ENCODE data around the gene CNTN1. TPM values are rescaled to one million over a fixed set of nuclear protein-coding genes. Genes with fewer than 3 reads are reported as not detected.

CNTN1 gene
- total RNA-seq, 2 donors from 2014 or later: not detected

DNA sequence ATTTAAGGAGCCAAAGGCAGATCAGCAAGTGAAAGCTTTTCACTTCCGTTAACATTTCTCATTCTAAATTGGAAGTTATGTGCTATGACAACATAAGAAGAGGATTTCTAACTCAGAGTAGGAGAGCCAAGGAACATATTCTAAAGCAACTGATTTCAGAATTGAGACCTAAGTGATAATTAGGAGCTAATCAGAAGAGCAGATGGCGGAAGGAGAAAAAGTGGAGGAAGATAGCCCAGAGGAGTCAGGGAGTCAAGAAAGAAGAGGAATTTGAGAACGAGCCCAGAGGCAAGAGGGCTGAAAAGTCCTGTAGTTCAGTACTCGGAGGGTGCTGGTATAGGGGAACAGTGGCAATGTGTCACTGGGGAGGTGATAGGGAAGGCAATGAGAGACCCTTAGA, 162.4 kb downstream of the CNTN1 start:
- Mint-ChIP-seq H3K4me1 (no peaks in the 10 kb centered on the region), H3K4me3 (no peak overlapping the region), H3K27me3 (no peaks in the 10 kb centered on the region), H3K27ac (no peak overlapping the region), H3K36me3 (ENCODE audit: low read depth) (no peaks in the 10 kb centered on the region)
- DNase-seq (no peak), ATAC-seq (no peak)
- H3K9me3 ChIP-seq (ENCODE audit: control insufficient read depth, low read length, poor library complexity, severe bottlenecking): no peaks in the 10 kb centered on the region

DNA sequence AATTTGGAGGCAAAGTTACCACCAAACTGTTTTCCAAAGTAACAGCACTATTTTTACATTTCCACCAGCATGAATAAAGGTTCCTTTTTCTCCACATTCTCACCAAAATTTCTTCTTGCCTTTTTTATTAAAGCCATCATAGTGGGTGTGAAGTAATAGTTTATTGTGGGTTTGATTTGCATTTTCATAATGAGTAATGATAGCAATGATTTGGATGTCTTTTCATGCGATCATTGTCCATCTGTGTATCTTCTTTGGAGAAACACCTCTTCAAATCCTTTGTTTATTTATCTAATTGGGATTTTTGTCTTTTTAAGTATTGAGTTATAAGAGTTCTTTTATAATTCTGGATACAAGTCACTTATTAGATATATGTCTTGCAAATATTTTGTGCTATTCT, 172.7 kb downstream of the CNTN1 start:
- no peaks in the 10 kb centered on the region for H3K27me3 Mint-ChIP-seq
- no peaks in the 10 kb centered on the region for H3K9me3 ChIP-seq (ENCODE audit: control insufficient read depth, low read length, poor library complexity, severe bottlenecking)
- H3K36me3 Mint-ChIP-seq (ENCODE audit: low read depth): no peaks in the 10 kb centered on the region
- no peaks in the 10 kb centered on the region for H3K4me1 Mint-ChIP-seq
- H3K27ac Mint-ChIP-seq: no peak overlapping the region
- ATAC-seq: no peak
- no peak for DNase-seq
- H3K4me3 Mint-ChIP-seq: no peak overlapping the region

DNA sequence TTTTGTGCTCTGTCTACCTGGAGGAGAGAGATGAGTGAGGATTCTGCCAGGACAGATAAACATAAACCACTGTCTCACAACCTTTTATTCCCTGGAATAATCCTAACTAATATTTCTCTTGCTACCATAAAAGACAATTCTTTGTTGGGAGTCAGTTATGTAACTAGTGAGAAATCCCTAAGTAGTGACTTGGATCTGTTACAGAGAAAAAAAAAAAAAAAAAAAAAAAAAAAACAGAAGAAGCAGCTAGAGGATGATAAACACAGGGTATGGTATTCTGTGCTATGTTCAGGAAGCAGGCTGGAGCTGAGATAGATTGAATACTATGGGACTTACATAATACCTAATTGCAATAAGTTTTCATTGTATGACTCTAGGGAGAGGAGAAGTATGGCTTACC, 178.7 kb downstream of the CNTN1 start:
- Mint-ChIP-seq H3K36me3 (ENCODE audit: low read depth) (no peaks in the 10 kb centered on the region), H3K4me1 (no peaks in the 10 kb centered on the region), H3K27ac (no peak overlapping the region), H3K4me3 (no peak overlapping the region), H3K27me3 (no peaks in the 10 kb centered on the region)
- no peak for ATAC-seq
- H3K9me3 ChIP-seq (ENCODE audit: control insufficient read depth, low read length, poor library complexity, severe bottlenecking): no peaks in the 10 kb centered on the region
- DNase-seq: no peak

DNA sequence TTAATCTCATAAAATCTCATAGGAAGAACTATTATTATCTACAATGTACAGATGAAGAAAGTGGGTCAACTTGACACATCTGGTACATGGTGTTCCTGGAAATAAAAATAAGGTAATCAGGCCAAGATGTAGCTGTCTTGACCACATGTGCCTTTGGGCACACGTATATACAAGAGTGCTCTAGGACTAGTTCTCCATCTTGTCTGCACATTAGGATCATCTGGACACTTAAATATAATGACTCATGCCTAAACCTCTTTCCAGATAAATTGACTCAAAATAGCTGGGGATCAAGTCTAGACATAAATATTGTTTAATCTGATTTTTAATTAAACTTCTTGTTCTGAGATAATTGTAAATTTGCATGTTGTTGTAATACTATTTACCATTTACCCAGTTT, 182.6 kb downstream of the CNTN1 start:
- ATAC-seq (no peak), DNase-seq (no peak)
- Mint-ChIP-seq H3K36me3 (ENCODE audit: low read depth) (no peaks in the 10 kb centered on the region), H3K27ac (no peak overlapping the region), H3K27me3 (no peaks in the 10 kb centered on the region), H3K4me3 (no peak overlapping the region), H3K4me1 (no peaks in the 10 kb centered on the region)
- no peaks in the 10 kb centered on the region for H3K9me3 ChIP-seq (ENCODE audit: control insufficient read depth, low read length, poor library complexity, severe bottlenecking)

DNA sequence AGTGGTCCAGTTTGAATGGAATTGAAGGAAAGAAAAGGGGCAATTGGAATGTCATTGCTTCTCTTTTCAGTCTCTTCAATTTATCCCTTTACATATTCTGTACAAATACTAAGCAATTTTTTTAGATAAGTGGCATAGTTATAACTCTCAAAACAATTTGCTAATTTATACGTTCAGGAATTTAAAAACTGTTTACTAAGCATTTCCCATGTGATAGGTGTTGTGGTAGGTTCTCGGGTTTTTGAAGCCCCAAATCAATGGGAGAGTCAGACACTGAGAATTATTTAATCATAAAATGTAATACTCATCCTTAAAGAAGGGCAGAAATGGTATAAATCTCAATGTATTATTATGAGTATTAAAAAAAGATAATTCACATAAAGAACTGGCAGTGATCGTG, 197.1 kb downstream of the CNTN1 start:
- no peak overlapping the region for H3K4me3 Mint-ChIP-seq
- H3K9me3 ChIP-seq (ENCODE audit: control insufficient read depth, low read length, poor library complexity, severe bottlenecking): no peaks in the 10 kb centered on the region
- ATAC-seq (no peak), DNase-seq (no peak)
- H3K27ac Mint-ChIP-seq: no peak overlapping the region
- no peaks in the 10 kb centered on the region for H3K4me1 Mint-ChIP-seq
- no peaks in the 10 kb centered on the region for H3K36me3 Mint-ChIP-seq (ENCODE audit: low read depth)
- H3K27me3 Mint-ChIP-seq: peaks cover 5% of the 10 kb centered on the region

DNA sequence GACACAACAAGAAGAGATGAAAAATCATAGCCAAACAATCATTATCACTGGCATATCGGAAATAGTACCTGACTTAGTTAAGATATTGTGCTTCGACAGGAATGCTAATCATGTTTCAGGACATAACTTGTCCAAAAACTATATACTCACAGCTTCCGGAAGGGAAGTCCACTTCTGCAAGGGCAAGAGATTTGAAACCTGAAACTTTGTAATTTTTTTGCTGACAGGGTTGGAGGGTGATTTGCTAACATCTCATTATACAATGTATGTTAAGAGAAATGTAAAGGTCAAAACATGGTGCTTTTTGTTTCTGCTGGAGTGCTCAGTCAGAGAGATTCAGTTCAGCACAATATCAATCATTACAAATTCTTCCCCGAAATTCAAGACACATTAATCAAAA, 200.3 kb downstream of the CNTN1 start:
- no peaks in the 10 kb centered on the region for H3K4me1 Mint-ChIP-seq
- H3K4me3 Mint-ChIP-seq: no peak overlapping the region
- ATAC-seq (no peak), DNase-seq (no peak)
- H3K27me3 Mint-ChIP-seq: peaks cover 5% of the 10 kb centered on the region
- H3K36me3 Mint-ChIP-seq (ENCODE audit: low read depth): no peaks in the 10 kb centered on the region
- H3K27ac Mint-ChIP-seq: no peak overlapping the region
- H3K9me3 ChIP-seq (ENCODE audit: control insufficient read depth, low read length, poor library complexity, severe bottlenecking): no peaks in the 10 kb centered on the region

DNA sequence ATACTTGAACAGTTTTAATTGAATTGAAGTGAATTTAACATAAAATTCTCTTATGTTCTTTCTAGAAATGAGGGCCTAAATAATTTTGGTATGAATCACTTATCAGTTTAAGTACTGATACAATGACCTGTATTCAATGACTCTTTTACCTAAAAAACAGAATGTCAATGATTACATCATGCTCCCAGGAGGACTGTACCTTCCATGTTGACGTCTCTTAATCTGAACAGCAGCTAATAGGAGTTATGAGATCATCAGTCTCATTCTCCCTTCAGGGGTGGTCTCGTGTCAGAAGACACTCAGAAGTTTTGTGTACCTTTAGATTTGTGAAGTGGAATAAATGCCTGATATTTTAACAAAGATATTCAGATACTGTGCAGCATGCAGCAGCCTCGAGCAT, 206.3 kb downstream of the CNTN1 start:
- DNase-seq (no peak), ATAC-seq (no peak)
- Mint-ChIP-seq H3K4me1 (no peaks in the 10 kb centered on the region), H3K36me3 (ENCODE audit: low read depth) (no peaks in the 10 kb centered on the region), H3K27ac (no peak overlapping the region), H3K4me3 (no peak overlapping the region), H3K27me3 (peaks cover 10% of the 10 kb centered on the region)
- no peaks in the 10 kb centered on the region for H3K9me3 ChIP-seq (ENCODE audit: control insufficient read depth, low read length, poor library complexity, severe bottlenecking)

DNA sequence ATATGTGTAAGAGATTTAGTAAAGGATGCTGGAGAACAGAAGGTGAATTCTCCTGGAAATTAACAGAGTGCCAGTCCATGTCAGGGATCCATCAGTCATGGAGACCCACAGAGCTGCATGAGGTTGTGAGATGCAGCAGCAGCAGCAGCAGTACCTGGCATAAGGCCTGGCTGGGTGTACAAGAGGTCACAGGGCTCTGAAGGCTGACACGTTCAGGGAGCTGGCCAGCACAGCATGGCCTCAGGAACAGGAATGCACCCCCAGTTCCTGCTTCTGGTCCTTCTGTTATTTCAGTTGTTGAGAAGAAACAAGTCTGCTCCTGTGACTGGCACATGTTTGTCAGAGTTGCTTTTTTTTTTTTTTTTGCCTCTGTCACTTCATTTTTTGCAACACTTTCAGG, 210.8 kb downstream of the CNTN1 start:
- ATAC-seq (no peak), DNase-seq (no peak)
- H3K9me3 ChIP-seq (ENCODE audit: control insufficient read depth, low read length, poor library complexity, severe bottlenecking): no peaks in the 10 kb centered on the region
- Mint-ChIP-seq H3K27ac (no peak overlapping the region), H3K4me1 (no peaks in the 10 kb centered on the region), H3K4me3 (no peak overlapping the region), H3K27me3 (peaks cover 6% of the 10 kb centered on the region), H3K36me3 (ENCODE audit: low read depth) (no peaks in the 10 kb centered on the region)

DNA sequence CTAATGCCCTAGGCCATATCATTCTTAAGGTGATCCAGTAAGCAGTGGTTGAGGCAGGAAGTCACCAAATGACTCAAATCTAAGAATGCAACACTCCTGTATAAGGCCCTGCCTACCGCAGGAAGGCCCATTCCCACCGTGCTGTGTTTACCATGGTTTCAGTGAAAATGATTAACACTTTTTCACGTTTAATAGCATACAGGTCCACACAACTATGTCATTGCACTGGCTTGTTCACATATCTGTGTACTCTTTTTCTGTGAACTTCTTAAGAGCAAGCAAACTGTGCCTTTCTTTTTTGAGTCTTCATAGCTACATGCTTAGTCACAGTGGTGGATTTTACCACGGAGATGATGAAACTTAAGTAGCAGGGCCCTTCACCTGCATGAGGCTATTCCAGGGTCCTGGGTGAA, 214.9 kb downstream of the CNTN1 start:
- no peaks in the 10 kb centered on the region for H3K27me3 Mint-ChIP-seq
- no peaks in the 10 kb centered on the region for H3K4me1 Mint-ChIP-seq
- H3K27ac Mint-ChIP-seq: no peak overlapping the region
- no peaks in the 10 kb centered on the region for H3K36me3 Mint-ChIP-seq (ENCODE audit: low read depth)
- no peak overlapping the region for H3K4me3 Mint-ChIP-seq
- DNase-seq (no peak), ATAC-seq (no peak)
- no peaks in the 10 kb centered on the region for H3K9me3 ChIP-seq (ENCODE audit: control insufficient read depth, low read length, poor library complexity, severe bottlenecking)

DNA sequence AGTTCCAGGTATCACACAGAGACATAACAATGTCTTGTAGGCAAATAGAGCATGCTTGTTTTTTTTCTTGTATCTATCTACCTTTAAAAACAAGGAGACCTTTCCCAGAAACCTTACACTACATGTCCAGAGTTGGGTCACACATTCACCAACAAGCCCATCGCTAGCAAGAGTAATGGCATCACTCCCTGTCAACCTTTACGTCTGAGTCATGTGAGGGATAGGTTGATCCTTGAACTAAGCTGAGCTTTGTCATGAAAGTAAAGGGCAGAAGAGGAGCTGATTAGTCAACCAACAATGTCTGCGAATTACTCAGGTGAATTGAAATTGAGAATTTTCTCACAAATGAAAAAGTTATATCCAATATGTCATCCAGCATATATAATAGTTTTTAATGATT, 219.4 kb downstream of the CNTN1 start:
- Mint-ChIP-seq H3K27me3 (no peaks in the 10 kb centered on the region), H3K27ac (no peak overlapping the region)

DNA sequence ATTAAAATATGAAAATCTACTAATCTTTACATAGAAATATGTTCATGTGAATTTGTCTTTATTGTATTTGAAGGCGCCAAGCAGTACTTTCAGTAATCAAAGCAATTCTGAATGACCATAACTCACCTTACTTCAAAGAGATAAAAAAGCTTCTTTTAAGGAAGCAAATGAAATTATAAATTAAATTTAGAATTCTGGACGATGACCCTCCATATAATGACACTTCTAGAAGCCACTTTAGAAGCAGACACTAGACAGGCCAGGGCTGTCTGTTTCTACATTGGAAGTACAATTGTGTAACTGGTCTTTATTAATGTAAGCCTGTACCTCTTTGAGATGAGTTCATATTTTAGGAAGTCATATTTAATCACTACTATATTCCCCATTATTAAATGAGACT, 222.9 kb downstream of the CNTN1 start:
- DNase-seq (no peak), ATAC-seq (no peak)
- peaks cover 2% of the 10 kb centered on the region for H3K4me1 Mint-ChIP-seq
- H3K36me3 Mint-ChIP-seq (ENCODE audit: low read depth): no peaks in the 10 kb centered on the region
- H3K4me3 Mint-ChIP-seq: no peak overlapping the region
- H3K27ac Mint-ChIP-seq: no peak overlapping the region
- peaks cover 5% of the 10 kb centered on the region for H3K27me3 Mint-ChIP-seq
- H3K9me3 ChIP-seq (ENCODE audit: control insufficient read depth, low read length, poor library complexity, severe bottlenecking): no peaks in the 10 kb centered on the region

More for the DNA sequence above, 219.4 kb downstream of the CNTN1 start:
- DNase-seq (no peak), ATAC-seq (no peak)
- Mint-ChIP-seq H3K36me3 (ENCODE audit: low read depth) (no peaks in the 10 kb centered on the region), H3K4me3 (no peak overlapping the region), H3K4me1 (no peaks in the 10 kb centered on the region)
- H3K9me3 ChIP-seq (ENCODE audit: control insufficient read depth, low read length, poor library complexity, severe bottlenecking): no peaks in the 10 kb centered on the region

DNA sequence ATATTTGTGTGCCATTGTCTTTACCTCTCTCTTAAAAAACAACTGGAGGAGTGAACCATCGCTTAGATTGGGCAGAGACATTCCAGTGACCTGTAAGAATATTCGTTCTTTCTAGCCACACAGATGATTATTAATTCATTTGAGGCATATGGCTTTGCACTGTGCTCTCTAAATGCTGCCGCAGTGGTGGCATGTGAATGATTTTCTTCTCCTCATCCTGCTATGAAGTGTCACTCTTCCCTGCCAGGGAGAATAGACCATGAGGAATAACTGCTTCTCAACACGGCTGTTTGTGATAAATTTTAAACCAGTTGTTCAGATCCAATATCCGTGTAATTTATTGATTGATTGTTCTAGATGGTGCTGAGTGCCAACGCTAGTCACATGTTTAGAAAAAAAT, 225.3 kb downstream of the CNTN1 start:
- Mint-ChIP-seq H3K4me1 (peaks cover 5% of the 10 kb centered on the region), H3K36me3 (ENCODE audit: low read depth) (peaks cover 3% of the 10 kb centered on the region), H3K4me3 (no peak overlapping the region), H3K27me3 (peaks cover 13% of the 10 kb centered on the region), H3K27ac (no peak overlapping the region)
- DNase-seq (no peak), ATAC-seq (no peak)
- no peaks in the 10 kb centered on the region for H3K9me3 ChIP-seq (ENCODE audit: control insufficient read depth, low read length, poor library complexity, severe bottlenecking)

DNA sequence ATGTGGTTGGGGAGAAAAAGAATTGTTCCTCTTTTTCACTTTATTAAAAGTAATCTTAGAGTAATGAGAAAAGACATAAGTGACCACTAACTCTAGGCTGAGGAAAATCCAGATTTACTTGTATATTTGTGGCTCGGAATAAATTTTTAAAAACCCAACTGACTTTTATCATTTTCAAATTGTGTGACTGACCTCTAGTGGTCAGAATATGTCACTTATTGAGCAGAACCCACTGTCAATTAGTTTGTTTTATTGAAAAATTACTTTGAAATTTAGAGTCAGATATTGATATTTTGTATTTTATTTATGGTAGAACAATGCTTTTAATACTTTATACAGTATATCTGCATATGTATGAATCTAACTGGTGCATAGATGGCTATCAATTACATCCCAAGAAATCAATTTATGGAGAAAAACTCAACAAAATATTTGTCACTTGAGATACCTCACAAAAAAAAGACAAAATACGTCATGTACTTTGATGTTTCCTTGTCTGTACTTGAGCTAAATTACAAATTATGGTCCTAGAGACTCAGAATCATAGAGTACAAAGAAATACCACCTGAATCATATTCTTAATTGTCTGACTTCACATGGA, 229.4 kb downstream of the CNTN1 start:
- Mint-ChIP-seq H3K27ac (no peak overlapping the region), H3K4me3 (no peak overlapping the region), H3K36me3 (ENCODE audit: low read depth) (peaks cover 5% of the 10 kb centered on the region), H3K27me3 (peaks cover 21% of the 10 kb centered on the region), H3K4me1 (peaks cover 5% of the 10 kb centered on the region)
- ATAC-seq (no peak), DNase-seq (no peak)
- H3K9me3 ChIP-seq (ENCODE audit: control insufficient read depth, low read length, poor library complexity, severe bottlenecking): no peaks in the 10 kb centered on the region

DNA sequence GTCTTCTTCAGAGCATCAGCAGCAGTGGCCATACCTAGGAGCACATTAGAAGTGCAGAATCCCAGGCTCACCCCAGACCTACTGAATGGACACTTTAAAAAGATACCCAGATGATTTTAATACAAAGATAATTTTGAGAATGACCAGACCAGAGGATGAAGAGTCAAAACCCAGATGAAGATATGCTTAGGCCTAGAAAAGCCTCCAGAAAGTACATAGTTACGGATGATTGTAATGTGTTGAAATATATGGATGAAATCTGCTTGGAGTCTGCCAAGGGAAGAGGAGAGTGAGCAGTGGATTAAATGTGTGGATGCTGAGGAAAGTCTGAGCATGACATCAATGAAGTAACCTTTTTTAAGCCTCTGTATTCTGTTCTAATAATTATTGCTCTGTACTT, 245.7 kb downstream of the CNTN1 start:
- no peak for DNase-seq
- no peaks in the 10 kb centered on the region for H3K9me3 ChIP-seq (ENCODE audit: control insufficient read depth, low read length, poor library complexity, severe bottlenecking)
- Mint-ChIP-seq H3K27ac (no peak overlapping the region), H3K27me3 (peaks cover 27% of the 10 kb centered on the region), H3K36me3 (ENCODE audit: low read depth) (peaks cover 2% of the 10 kb centered on the region), H3K4me3 (no peak overlapping the region), H3K4me1 (peaks cover 2% of the 10 kb centered on the region)
- no peak for ATAC-seq
